Neuron (in vitro differentiated cells): Measurements from ENCODE around the gene RAD51B.

ENCODE experiments used
- H2AFZ ChIP-seq: one replicate; pipeline ENCODE4 v1.6.1; 2013; ENCODE audit warnings: low read depth, mild to moderate bottlenecking, inconsistent platforms, low read length, moderate library complexity
- H3K27me3 ChIP-seq: one replicate; pipeline ENCODE4 v1.6.1; 2013; ENCODE audit warnings: low read length; ENCODE audit not compliant: insufficient read depth
- H3K36me3 ChIP-seq: one replicate; pipeline ENCODE4 v1.6.1; 2013; ENCODE audit warnings: low read length; ENCODE audit not compliant: insufficient read depth
- H3K4me1 ChIP-seq: one replicate; pipeline ENCODE4 v1.6.1; 2013; ENCODE audit warnings: low read length; ENCODE audit not compliant: insufficient read depth
- H3K4me3 ChIP-seq: 2 replicates; pipeline ENCODE4 v1.5.1; 2013; ENCODE audit warnings: mild to moderate bottlenecking, low read length, moderate library complexity
- H3K9me3 ChIP-seq: one replicate; pipeline ENCODE4 v1.6.1; 2013; ENCODE audit warnings: low read length

The RAD51B gene

DNA sequence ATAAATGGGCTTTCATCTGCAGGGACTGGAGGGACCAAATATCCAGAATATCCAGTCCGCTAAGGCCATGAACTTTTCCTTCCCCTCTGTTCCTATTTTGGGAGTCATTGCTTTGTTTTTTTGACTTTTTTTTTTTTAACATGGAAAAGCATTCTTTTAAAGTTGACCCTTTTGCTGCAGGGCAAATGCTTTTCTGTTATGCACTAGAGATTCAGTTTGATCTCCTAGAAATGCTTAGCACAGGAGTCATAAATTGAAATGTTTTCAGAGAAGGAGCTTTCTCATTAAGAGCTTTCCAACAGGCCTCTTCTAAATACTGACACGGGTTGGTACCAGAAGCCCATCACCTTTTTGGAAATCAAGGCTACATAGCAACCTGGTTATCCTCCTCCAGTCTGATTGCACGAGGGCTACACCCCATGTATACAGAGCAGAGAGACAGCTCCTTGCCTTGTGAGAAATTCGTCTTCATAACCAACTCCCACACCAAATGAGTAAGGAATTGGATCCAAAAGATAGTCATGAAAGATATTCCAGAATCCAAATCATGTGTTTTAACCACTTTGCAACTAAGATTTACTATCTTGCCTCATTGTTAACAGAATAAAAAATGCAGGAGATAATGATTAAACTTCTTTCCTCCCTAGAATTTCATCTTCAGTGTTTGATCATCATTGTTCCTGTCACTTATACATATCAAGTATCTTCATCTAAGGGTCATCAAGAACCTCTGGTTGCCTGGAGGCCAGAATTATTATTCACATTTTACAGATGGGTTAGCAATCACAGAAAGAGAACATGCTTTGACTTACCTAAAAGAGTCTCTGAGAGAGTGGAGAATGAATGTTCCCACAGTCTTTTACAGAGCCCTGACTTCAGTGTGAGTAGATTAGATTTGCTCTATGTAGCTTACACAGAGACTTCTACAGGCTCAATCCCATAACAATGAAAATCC is 583.9 kb downstream of the RAD51B start:
- H3K9me3 ChIP-seq: no peaks in the 10 kb centered on the region
- no peaks in the 10 kb centered on the region for H3K36me3 ChIP-seq
- H3K4me3 ChIP-seq: no peak overlapping the region
- no peak overlapping the region for H2AFZ ChIP-seq
- H3K4me1 ChIP-seq: peaks cover 31% of the 10 kb centered on the region
- H3K27me3 ChIP-seq: no peaks in the 10 kb centered on the region

DNA sequence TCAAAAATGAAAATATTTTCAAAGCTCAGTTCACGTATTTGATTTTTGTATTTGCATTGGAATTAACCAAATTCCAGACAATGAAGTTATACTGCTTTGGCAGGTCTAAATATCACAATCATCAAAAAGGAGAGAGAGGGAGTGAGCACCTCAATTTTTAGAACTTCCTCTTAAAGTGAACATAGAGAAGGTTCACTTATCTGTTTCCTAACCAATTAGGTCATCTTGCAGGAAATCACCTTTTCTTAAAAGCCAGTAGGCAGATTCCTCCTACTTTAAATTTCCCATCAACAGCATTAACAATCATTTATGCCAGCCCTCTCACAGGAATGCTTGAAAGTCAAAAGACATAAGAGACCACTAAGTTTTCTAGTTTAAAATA is 584.6 kb downstream of the RAD51B start:
- no peak overlapping the region for H2AFZ ChIP-seq
- H3K27me3 ChIP-seq: no peaks in the 10 kb centered on the region
- peaks cover 31% of the 10 kb centered on the region for H3K4me1 ChIP-seq
- no peaks in the 10 kb centered on the region for H3K9me3 ChIP-seq
- H3K36me3 ChIP-seq: no peaks in the 10 kb centered on the region
- H3K4me3 ChIP-seq: no peak overlapping the region

DNA sequence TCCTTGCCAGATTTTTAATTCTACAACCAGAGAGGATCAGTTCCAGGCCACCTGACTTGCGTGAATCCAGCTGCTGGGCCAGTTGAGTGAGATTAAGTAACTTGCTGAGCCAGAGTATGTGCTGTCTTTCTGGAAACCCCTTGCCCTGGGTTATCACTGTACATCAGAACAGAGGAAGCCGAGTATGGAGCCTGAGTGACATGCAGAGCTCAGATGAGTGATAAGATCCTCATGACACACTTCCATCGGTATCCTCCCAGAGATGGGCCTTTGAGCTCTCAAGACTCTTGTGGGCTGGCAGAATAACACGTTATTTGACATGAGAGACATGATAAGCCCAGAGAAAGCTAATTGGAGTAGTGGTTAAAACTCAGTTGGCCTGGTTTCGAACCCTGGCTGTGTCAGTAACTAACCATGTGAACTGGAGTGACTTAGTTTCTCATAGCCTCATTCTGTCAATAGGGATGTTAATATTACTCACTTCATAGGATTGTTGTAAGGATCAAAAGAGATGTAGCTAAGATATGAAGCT is 585.1 kb downstream of the RAD51B start:
- Histone ChIP-seq H3K4me3 (no peak overlapping the region), H3K36me3 (no peaks in the 10 kb centered on the region), H3K4me1 (peaks cover 37% of the 10 kb centered on the region), H3K27me3 (no peaks in the 10 kb centered on the region), H3K9me3 (no peaks in the 10 kb centered on the region), H2AFZ (no peak overlapping the region)

DNA sequence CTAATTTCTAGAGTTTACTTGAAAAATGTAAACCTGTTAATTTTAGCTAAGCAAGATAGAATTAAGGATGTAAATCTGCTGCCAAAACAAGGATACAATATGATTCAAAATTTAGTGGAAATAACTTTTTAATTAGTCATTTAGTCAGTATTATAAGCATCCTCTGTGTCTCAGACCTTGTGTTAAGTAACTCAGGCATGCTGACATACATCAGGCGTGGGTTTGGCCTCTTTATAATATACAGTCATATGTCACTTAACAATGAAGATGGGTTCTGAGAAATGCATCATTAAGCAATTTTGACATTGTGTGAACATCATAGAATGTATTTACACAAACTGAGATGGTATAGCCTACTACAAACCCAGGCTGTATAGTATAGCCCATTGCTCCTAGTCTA is 586.4 kb downstream of the RAD51B start:
- Histone ChIP-seq H3K36me3 (no peaks in the 10 kb centered on the region), H3K9me3 (no peaks in the 10 kb centered on the region), H3K4me1 (peaks cover 25% of the 10 kb centered on the region), H3K4me3 (no peak overlapping the region), H3K27me3 (no peaks in the 10 kb centered on the region), H2AFZ (no peak overlapping the region)

DNA sequence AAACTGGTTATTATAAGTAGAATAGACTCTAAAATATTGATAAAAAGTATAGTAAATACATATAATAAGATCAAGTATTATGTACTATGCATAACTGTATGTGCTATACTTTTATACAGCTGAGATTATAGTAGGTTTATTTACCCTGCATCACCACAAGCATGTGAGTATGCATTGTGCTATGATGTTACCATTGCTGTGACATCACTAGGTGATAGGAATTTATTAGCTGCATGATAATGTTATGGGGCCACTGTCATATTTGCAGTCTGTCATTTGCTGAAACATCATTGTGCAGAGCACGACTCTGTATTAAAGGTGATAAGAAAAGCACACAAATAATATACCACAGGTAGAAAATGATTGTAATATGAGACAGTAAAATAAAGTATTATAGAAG is 587.7 kb downstream of the RAD51B start:
- H3K9me3 ChIP-seq: no peaks in the 10 kb centered on the region
- no peak overlapping the region for H2AFZ ChIP-seq
- H3K27me3 ChIP-seq: no peaks in the 10 kb centered on the region
- H3K4me3 ChIP-seq: no peak overlapping the region
- no peaks in the 10 kb centered on the region for H3K36me3 ChIP-seq
- peaks cover 20% of the 10 kb centered on the region for H3K4me1 ChIP-seq

DNA sequence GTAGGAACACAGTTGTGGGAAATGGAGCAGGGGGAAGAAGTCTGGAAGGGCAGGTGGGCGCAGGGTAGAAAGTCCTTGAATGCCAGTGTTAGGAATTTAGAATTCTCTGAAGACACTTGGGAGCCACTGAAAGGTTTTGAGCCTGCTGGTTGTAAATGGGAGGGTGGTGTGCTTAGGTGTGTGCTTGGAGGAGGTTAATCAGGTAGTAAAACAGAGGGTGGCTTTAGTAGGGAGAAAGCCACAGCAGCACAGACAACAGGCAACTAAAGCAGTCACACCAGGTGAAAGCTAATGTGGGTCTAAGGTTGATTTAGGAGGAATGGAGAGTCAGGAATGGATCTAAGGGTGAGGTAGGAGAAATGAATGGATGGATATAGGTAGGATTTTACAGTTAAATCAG is 588.2 kb downstream of the RAD51B start:
- H3K36me3 ChIP-seq: no peaks in the 10 kb centered on the region
- H3K9me3 ChIP-seq: no peaks in the 10 kb centered on the region
- H3K4me1 ChIP-seq: peaks cover 20% of the 10 kb centered on the region
- no peak overlapping the region for H3K4me3 ChIP-seq
- no peaks in the 10 kb centered on the region for H3K27me3 ChIP-seq
- no peak overlapping the region for H2AFZ ChIP-seq

DNA sequence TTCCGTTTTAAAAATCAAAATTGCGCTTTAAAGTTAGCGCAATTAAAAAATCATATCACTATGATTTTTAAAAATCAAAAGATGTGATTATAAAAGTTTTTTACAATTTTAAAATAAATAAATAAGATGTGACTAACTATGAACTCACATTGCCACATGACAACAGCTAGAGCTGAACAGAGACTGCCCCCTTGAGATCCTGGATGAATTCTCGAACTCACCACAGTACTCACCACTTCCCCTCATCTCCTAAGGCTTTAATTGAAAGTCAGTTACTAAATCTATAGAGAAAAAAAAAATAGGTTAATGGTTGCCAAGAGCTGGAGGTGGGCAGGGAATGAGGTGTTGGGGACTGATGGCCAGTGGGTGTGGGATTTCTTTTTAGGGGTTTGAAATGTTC is 589.1 kb downstream of the RAD51B start:
- no peaks in the 10 kb centered on the region for H3K27me3 ChIP-seq
- no peak overlapping the region for H3K4me3 ChIP-seq
- no peaks in the 10 kb centered on the region for H3K9me3 ChIP-seq
- H3K36me3 ChIP-seq: no peaks in the 10 kb centered on the region
- no peak overlapping the region for H2AFZ ChIP-seq
- peaks cover 15% of the 10 kb centered on the region for H3K4me1 ChIP-seq

DNA sequence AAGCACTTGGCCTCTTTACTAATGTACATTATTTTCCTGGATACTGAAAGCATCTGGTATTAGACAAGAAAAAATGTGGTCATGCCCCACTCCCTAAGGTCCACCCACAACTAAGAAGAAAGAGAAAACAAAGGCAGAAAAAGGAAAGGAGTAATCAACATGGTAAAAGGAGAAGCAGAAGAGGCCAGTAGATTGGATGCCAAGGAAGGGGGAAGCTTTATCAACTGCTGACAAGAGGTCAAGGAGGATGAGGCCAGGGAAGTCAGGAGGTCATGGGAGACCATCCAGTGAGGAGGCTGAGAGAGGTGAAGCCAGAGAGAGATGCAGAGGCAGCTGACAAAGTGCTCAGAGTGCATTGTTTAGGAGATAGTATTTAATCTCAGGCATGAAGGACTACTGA is 589.8 kb downstream of the RAD51B start:
- Histone ChIP-seq H3K4me3 (no peak overlapping the region), H2AFZ (no peak overlapping the region), H3K4me1 (peaks cover 17% of the 10 kb centered on the region), H3K27me3 (no peaks in the 10 kb centered on the region), H3K9me3 (no peaks in the 10 kb centered on the region), H3K36me3 (no peaks in the 10 kb centered on the region)

DNA sequence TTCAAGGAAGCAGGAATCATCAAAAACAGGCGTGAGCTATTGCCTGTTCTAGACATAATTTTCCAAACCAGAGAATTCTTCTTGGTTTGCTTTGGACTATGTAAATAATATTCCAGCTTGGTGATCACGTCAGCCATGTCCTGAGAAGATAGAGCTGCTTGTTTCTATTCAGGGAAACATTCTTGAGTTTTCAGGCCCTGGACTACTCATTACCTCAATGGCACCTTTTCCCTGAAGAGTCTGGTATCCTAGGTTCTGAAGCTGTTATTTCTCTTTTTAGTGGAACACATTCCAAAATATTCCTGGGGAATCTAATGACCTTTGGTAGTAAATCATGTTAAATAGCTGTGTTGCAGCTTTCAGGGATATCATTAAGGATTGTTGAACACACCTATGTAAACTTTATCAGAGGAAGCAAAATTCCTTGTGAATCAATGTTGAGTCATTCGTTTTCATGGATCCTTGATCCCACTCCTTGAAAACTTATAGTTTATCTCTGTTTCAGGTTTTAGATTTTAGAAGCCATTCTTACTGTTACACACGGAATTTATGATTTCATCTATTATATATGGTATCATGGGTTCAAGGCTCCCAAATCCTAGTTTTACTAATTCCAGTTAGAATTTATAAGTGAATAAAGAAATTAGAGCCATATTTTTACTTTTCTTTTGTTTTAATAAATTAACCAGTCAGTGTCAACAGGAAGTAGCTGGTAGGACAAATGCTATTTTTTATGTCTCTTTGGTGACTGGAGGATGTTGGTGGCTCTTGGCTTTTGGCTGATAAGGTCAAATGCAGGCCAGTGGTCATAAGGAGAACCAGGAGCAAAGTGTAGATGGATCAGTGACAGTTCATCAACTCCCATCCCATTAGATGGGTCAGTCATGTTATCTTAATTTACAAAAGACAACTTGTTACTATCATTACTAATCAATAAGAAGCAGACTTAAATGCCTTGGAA is 593.2 kb downstream of the RAD51B start:
- Histone ChIP-seq H3K9me3 (no peaks in the 10 kb centered on the region), H3K4me3 (no peak overlapping the region), H3K36me3 (no peaks in the 10 kb centered on the region), H3K4me1 (peaks cover 17% of the 10 kb centered on the region), H3K27me3 (no peaks in the 10 kb centered on the region), H2AFZ (no peak overlapping the region)

DNA sequence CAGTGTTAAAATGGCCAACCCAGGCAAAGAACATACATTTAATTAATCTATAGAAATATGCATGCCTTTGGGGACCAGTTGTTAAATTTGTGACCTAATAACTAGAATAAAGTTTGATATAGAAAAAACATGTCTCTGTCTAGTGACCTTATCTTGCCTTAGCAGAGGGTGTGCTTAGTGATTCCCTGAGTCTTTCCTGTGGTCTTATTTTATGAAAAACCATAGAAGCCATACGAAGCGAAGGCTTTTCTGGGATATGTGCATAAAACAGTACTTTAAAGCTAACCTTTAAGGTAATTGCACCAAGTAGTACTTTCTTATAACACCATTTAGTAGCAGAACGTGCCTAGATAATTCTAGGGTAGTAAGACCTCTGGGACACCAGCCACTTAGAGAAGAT is 593.9 kb downstream of the RAD51B start:
- no peaks in the 10 kb centered on the region for H3K27me3 ChIP-seq
- H3K9me3 ChIP-seq: no peaks in the 10 kb centered on the region
- H3K4me1 ChIP-seq: peaks cover 17% of the 10 kb centered on the region
- H3K4me3 ChIP-seq: no peak overlapping the region
- no peaks in the 10 kb centered on the region for H3K36me3 ChIP-seq
- no peak overlapping the region for H2AFZ ChIP-seq

DNA sequence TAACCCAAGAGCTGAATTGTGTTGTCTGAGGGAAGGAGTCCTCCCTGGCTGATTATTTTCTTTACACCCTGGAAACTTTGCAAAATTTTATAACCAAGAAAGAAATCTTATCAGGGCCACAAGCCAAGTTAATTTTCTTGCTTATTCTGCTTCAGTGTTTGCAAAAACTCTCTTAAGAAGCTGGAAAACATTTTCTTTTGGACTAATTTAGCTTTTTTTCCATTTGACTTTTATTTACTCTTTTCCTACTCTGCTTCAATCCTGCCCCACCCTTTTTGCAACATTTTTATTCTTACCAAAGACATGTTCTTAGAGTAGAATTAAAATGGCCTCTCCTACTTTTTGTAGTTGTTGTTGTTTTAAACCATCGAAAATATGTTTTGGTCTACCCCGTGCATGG is 594.5 kb downstream of the RAD51B start:
- no peaks in the 10 kb centered on the region for H3K27me3 ChIP-seq
- H2AFZ ChIP-seq: no peak overlapping the region
- H3K4me1 ChIP-seq: peaks cover 13% of the 10 kb centered on the region
- H3K9me3 ChIP-seq: no peaks in the 10 kb centered on the region
- H3K36me3 ChIP-seq: no peaks in the 10 kb centered on the region
- H3K4me3 ChIP-seq: no peak overlapping the region

DNA sequence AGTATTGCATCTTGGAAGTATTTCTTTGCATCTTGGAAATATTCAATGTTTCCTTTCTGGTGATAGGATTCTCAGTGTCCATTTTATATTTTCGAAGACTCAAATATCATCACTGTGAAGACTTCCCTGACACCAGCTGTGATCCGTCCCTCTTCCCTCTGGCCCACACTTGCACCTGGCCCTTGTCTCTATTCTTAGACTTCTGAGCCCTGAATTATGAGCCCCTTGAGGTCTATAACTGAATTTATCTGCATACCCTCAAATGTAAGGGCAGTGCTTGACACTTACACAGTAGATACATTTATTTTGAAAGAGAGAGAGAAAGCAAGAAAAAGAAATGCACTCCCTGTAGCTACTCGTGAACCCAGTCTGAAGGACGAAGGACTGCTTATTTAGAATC is 596.6 kb downstream of the RAD51B start:
- H2AFZ ChIP-seq: no peak overlapping the region
- H3K4me3 ChIP-seq: no peak overlapping the region
- no peaks in the 10 kb centered on the region for H3K9me3 ChIP-seq
- H3K36me3 ChIP-seq: no peaks in the 10 kb centered on the region
- no peaks in the 10 kb centered on the region for H3K27me3 ChIP-seq
- H3K4me1 ChIP-seq: peaks cover 11% of the 10 kb centered on the region
